HepG2 (cell line): Measurements from ENCODE around the gene YY1. TPM values are rescaled to one million over a fixed set of nuclear protein-coding genes. Genes with fewer than 3 reads are reported as not detected.
A peak's percentile ranks its signal among the peaks of the same experiment; 100 is the strongest.

ENCODE experiments used
- EHMT2 ChIP-seq: fragments of 200-600 bp; sonication (generic); IDR thresholded peaks from 2 replicates; pipeline ENCODE4 v1.7.0; 2017; ENCODE audit warnings: antibody characterized with exemption, low read depth, low read length, borderline replicate concordance
- JUNB ChIP-seq: sonication (generic); formaldehyde crosslinking; IDR thresholded peaks from 2 replicates; pipeline ENCODE4 v1.8.0; 2022; ENCODE audit warnings: missing genetic modification reagents, mild to moderate bottlenecking, borderline replicate concordance
- KDM6A ChIP-seq: IDR thresholded peaks from 2 replicates; pipeline ENCODE4 v1.6.1; 2016; ENCODE audit warnings: low read depth
- KLF6 ChIP-seq: IDR thresholded peaks from 2 replicates; pipeline ENCODE4 v1.8.0; 2016; ENCODE audit warnings: missing biosample characterization, missing genetic modification reagents
- KMT2B ChIP-seq: IDR thresholded peaks from 2 replicates; pipeline ENCODE4 v1.6.1; 2016; ENCODE audit warnings: missing genetic modification reagents, missing compliant biosample characterization
- MAX ChIP-seq: IDR thresholded peaks from 2 replicates; pipeline ENCODE4 v1.6.1; 2012; ENCODE audit warnings: inconsistent platforms
- MED1 ChIP-seq: sonication (generic); formaldehyde crosslinking; IDR thresholded peaks from 2 replicates; pipeline ENCODE4 v1.4.0; 2020; ENCODE audit warnings: missing genetic modification reagents
- POGZ ChIP-seq: sonication (generic); formaldehyde crosslinking; IDR thresholded peaks from 2 replicates; pipeline ENCODE4 v1.4.0; 2020; ENCODE audit warnings: mild to moderate bottlenecking, missing genetic modification reagents
- TSC22D2 ChIP-seq: sonication (generic); formaldehyde crosslinking; IDR thresholded peaks from 2 replicates; pipeline ENCODE4 v1.5.1; 2020; ENCODE audit warnings: missing genetic modification reagents, mild to moderate bottlenecking, borderline replicate concordance
- XBP1 ChIP-seq: sonication (generic); formaldehyde crosslinking; IDR thresholded peaks from 2 replicates; pipeline ENCODE4 v1.5.0; 2020; ENCODE audit warnings: missing genetic modification reagents
- YY1 ChIP-seq: IDR thresholded peaks from 2 replicates; pipeline ENCODE4 v1.6.1; 2011; ENCODE audit warnings: low read length, low read depth, moderate library complexity, mild to moderate bottlenecking; ENCODE audit not compliant: insufficient read depth, insufficient replicate concordance
- ZFX ChIP-seq: sonication (generic); formaldehyde crosslinking; IDR thresholded peaks from 2 replicates; pipeline ENCODE4 v1.4.0; 2020; ENCODE audit warnings: mild to moderate bottlenecking, low read depth, missing genetic modification reagents, moderate library complexity
- ZHX2 ChIP-seq, 2 experiments: sonication (generic) in 1 of 2; formaldehyde crosslinking in 1 of 2; IDR thresholded peaks; 2 replicates each; pipeline versions ENCODE4 v1.6.1 to v1.9.0; 2014 to 2022; ENCODE audit warnings: antibody characterized with exemption in 1 of 2, borderline replicate concordance in 1 of 2, inconsistent platforms in 1 of 2, low read depth in 1 of 2, missing genetic modification reagents in 1 of 2
- ZNF607 ChIP-seq: sonication (generic); formaldehyde crosslinking; IDR thresholded peaks from 2 replicates; pipeline ENCODE4 v1.5.1; 2020; ENCODE audit warnings: missing genetic modification reagents, mild to moderate bottlenecking, borderline replicate concordance
- ZNF619 ChIP-seq: sonication (generic); formaldehyde crosslinking; IDR thresholded peaks from 2 replicates; pipeline ENCODE4 v1.4.0; 2020; ENCODE audit warnings: mild to moderate bottlenecking, missing genetic modification reagents
- ZNF777 ChIP-seq: sonication (generic); formaldehyde crosslinking; IDR thresholded peaks from 2 replicates; pipeline ENCODE4 v1.4.0; 2020; ENCODE audit warnings: missing genetic modification reagents
- ZNF816 ChIP-seq: sonication (generic); formaldehyde crosslinking; IDR thresholded peaks from 2 replicates; pipeline ENCODE4 v1.8.0; 2022; ENCODE audit warnings: missing genetic modification reagents, mild to moderate bottlenecking, borderline replicate concordance
- ZSCAN12 ChIP-seq: sonication (generic); formaldehyde crosslinking; IDR thresholded peaks from 2 replicates; pipeline ENCODE4 v1.9.0; 2021; ENCODE audit warnings: mild to moderate bottlenecking, missing genetic modification reagents
- ZSCAN29 ChIP-seq: sonication (generic); formaldehyde crosslinking; conservative IDR thresholded peaks from 2 replicates; pipeline ENCODE4 v1.4.0; 2020; ENCODE audit warnings: mild to moderate bottlenecking, missing genetic modification reagents
- polyA plus RNA-seq, 8 experiments: library from polyadenylated mRNA; depleted of rRNA in 3 of 8; stranded (reverse) in 7 of 8; unstranded in 1 of 8; fragments of >200 nt; fragmentation: Illumina TruSeq in 4 of 8; extraction: Trizol in 4 of 8; gene quantifications; 2 replicates each; pipeline versions ENCODE4 v1.2.1 to v1.2.3, GENCODE V29; 2011 to 2016; ENCODE audit warnings: low read depth in 4 of 8, missing spikeins in 1 of 8, mixed read lengths in 1 of 8; ENCODE audit not compliant: insufficient read depth in 1 of 8
- total RNA-seq, 5 experiments: library from RNA; depleted of rRNA; stranded (reverse); fragments of >200 nt; fragmentation: Illumina TruSeq; extraction: Trizol; gene quantifications; 2 replicates each; pipeline ENCODE4 v1.2.3, GENCODE V29; 2016; ENCODE audit warnings: low read depth in 1 of 5
- TF ChIP-seq, protein P1 (sequence below): sonication (generic); formaldehyde crosslinking; IDR thresholded peaks from 2 replicates; pipeline ENCODE4 v1.4.0; 2020; ENCODE audit warnings: missing genetic modification reagents

The YY1 gene
- total and polyA plus RNA-seq, 2 of the 13 experiments (the other 11 are each of a cell fraction or from before 2014, with no cell fraction given) = 29.4 to 68.1 TPM

DNA sequence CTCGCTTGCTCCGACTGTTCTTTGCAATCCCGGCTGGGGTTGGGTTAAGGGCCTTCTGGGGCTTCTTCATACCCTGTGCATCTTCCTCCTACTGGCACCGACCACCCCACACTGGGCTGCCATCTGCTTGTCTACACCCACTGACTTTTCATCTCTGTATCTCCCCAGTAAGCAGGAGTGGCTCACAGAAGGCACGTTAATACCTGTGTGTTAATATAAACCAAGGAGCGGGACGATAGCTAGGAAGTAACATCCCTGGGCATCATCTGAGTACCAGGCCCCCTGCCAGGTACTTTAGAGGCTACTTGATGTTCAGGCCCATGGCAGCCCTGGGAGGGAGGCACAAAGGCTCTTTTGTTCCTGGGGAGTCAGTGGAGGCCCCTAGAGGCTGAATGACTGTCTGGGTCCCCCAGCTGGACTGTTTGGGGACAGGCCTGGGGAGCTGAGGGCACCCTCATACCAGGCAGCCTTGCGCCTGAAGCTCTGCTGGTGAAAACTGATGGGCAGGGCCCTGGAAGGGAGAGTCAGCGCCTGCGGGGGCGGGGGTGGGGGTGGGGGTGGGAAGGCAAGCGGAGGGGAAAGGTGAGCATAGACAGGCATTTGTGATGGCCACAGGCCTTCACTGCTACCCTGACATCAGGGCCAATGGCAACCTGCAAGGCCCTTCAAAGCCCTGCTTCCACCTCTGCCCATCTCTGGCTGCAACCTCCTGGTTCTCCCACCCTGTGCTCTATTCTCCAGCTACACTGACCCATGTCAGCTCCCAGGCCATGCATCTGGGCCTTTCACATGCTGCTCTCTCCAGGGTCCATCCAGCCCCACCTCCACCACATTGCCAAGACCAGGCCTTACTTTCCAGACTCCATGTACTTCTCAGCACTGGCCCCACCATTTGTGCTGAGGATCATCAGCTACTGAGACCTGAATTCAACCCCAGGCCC, 45.3 kb upstream of the YY1 start (continued):
- TF ChIP-seq ZNF777 (CRISPR knock-in tag) (no peak), TSC22D2 (CRISPR knock-in tag) (0 out of 2 replicates have a peak, but pooled peaks have one; percentile 62), ZNF619 (CRISPR knock-in tag) (no peak), KMT2B (CRISPR knock-in tag) (no peak), ZNF816 (CRISPR knock-in tag) (no peak), ZHX2 (IDR thresholded peaks at IDR 0.05; ENCODE audit: low read depth) (no peak), ZHX2 (CRISPR knock-in tag; IDR thresholded peaks at IDR 0.05; ENCODE audit: borderline replicate concordance) (no peak), KDM6A (CRISPR knock-in tag) (no peak), EHMT2 (no peak), MAX (no peak), ZFX (CRISPR knock-in tag) (peak; percentile 66), JUNB (no peak), ZSCAN12 (CRISPR knock-in tag) (no peak), POGZ (no peak), ZSCAN29 (no peak; the same call in 1 of the 2 replicates), MED1 (CRISPR knock-in tag) (no peak), YY1 (peak; percentile 14), ZNF607 (no peak), XBP1 (CRISPR knock-in tag) (no peak), KLF6 (CRISPR knock-in tag) (no peak)
- TF ChIP-seq, protein P1, sequence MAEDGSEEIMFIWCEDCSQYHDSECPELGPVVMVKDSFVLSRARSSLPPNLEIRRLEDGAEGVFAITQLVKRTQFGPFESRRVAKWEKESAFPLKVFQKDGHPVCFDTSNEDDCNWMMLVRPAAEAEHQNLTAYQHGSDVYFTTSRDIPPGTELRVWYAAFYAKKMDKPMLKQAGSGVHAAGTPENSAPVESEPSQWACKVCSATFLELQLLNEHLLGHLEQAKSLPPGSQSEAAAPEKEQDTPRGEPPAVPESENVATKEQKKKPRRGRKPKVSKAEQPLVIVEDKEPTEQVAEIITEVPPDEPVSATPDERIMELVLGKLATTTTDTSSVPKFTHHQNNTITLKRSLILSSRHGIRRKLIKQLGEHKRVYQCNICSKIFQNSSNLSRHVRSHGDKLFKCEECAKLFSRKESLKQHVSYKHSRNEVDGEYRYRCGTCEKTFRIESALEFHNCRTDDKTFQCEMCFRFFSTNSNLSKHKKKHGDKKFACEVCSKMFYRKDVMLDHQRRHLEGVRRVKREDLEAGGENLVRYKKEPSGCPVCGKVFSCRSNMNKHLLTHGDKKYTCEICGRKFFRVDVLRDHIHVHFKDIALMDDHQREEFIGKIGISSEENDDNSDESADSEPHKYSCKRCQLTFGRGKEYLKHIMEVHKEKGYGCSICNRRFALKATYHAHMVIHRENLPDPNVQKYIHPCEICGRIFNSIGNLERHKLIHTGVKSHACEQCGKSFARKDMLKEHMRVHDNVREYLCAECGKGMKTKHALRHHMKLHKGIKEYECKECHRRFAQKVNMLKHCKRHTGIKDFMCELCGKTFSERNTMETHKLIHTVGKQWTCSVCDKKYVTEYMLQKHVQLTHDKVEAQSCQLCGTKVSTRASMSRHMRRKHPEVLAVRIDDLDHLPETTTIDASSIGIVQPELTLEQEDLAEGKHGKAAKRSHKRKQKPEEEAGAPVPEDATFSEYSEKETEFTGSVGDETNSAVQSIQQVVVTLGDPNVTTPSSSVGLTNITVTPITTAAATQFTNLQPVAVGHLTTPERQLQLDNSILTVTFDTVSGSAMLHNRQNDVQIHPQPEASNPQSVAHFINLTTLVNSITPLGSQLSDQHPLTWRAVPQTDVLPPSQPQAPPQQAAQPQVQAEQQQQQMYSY (CRISPR knock-in tag) = no peak
